Panc1 (cell line): ENCODE measurements around the gene NMRK1. TPM values are rescaled to one million over a fixed set of nuclear protein-coding genes. Genes with fewer than 3 reads are reported as not detected.

ENCODE experiments used
- ATAC-seq: fragments of 200-7000 bp; cut with Tn5 transposase; 2 replicates; pipeline ENCODE4 v1.9.1; 2020; ENCODE audit warnings: mild to moderate bottlenecking, moderate library complexity
- BruUV-seq: library from RNA; stranded (reverse); fragments of 400-500 nt; replicated peaks from 2 replicates; lab custom pipeline; 2021; lab: Mats Ljungman, UMichigan
- CTCF ChIA-PET: fragments of 300-600 bp; sonication (Branson Sonifier 250); formaldehyde crosslinking; loops from one replicate; lab custom pipeline; 2022; ENCODE audit warnings: antibody characterized with exemption; lab: Charles Lee
- POLR2A ChIA-PET: fragments of 300-600 bp; sonication (Branson Sonifier 250); formaldehyde crosslinking; loops from one replicate; lab custom pipeline; 2022; ENCODE audit warnings: antibody characterized with exemption; lab: Charles Lee
- DNase-seq: peaks from one replicate; pipeline ENCODE4 v3.0.0-alpha.2; 2010; ENCODE audit warnings: low read depth, low spot score
- H3K27ac ChIP-seq: 2 replicates; pipeline ENCODE4 v1.5.1; 2011; ENCODE audit warnings: mild to moderate bottlenecking, low read length, inconsistent platforms
- H3K27me3 ChIP-seq: fragments of 200-500 bp; sonication (Bioruptor generic); 2 replicates; pipeline ENCODE4 v1.6.0; 2014; ENCODE audit warnings: low read length, inconsistent platforms; ENCODE audit not compliant: control insufficient read depth, insufficient read depth
- H3K36me3 ChIP-seq: fragments of 200-500 bp; sonication (Bioruptor generic); 2 replicates; pipeline ENCODE4 v1.5.1; 2014; ENCODE audit warnings: inconsistent platforms, mild to moderate bottlenecking, low read length, moderate library complexity; ENCODE audit not compliant: control insufficient read depth, insufficient read depth
- H3K4me1 ChIP-seq: 2 replicates; pipeline ENCODE4 v1.5.1; 2011; ENCODE audit warnings: inconsistent platforms, mild to moderate bottlenecking, low read length, moderate library complexity; ENCODE audit not compliant: control insufficient read depth, insufficient read depth
- H3K4me3 ChIP-seq, 2 experiments: 2 replicates each; pipeline ENCODE4 v1.5.1; 2011 to 2012; ENCODE audit warnings: low read depth in 2 of 2, low read length in 2 of 2, mild to moderate bottlenecking in 2 of 2, inconsistent platforms in 1 of 2, moderate library complexity in 1 of 2
- H3K9me3 ChIP-seq: fragments of 200-500 bp; sonication (Bioruptor generic); 2 replicates; pipeline ENCODE4 v1.5.1; 2014; ENCODE audit warnings: low read depth, mild to moderate bottlenecking, inconsistent platforms, low read length, moderate library complexity; ENCODE audit not compliant: control insufficient read depth, insufficient read depth
- CTCF ChIP-seq: fragments of 450-650 bp; IDR thresholded peaks from 2 replicates; pipeline ENCODE4 v1.5.1; 2017; ENCODE audit warnings: mild to moderate bottlenecking
- POLR2AphosphoS5 ChIP-seq: IDR thresholded peaks from 2 replicates; pipeline ENCODE4 v1.6.1; 2012; ENCODE audit warnings: mild to moderate bottlenecking, low read depth, low read length, moderate library complexity
- REST ChIP-seq, 2 experiments: IDR thresholded peaks; 2 replicates each; pipeline ENCODE4 v1.6.1; 2011 to 2012; ENCODE audit warnings: low read depth in 2 of 2, control low read depth in 1 of 2, low read length in 1 of 2, mild to moderate bottlenecking in 1 of 2, moderate library complexity in 1 of 2; ENCODE audit not compliant: insufficient read depth in 1 of 2
- SIN3A ChIP-seq: IDR thresholded peaks from 2 replicates; pipeline ENCODE4 v1.6.1; 2012; ENCODE audit warnings: low read depth, mild to moderate bottlenecking, low read length, moderate library complexity, borderline replicate concordance; ENCODE audit not compliant: insufficient read depth
- TCF7L2 ChIP-seq: IDR thresholded peaks from 2 replicates; pipeline ENCODE4 v1.6.1; 2011; ENCODE audit warnings: mild to moderate bottlenecking, low read depth, low read length, inconsistent platforms
- in situ Hi-C: cut with HindIII; loops from 2 replicates; pipeline ENCODE4 v1.10.0; 2016; ENCODE audit warnings: low sequenced_read_pairs, low pct_unique_long_range_greater_than_20kb
- intact Hi-C: fragments of 100-400 bp; cut with micrococcal nuclease; formaldehyde crosslinking; loops from one replicate; pipeline ENCODE4 v1.10.0; 2022; ENCODE audit not compliant: unreplicated experiment
- total RNA-seq: library from RNA; stranded (reverse); gene quantifications from one replicate; pipeline ENCODE4 v1.2.1, GENCODE V29; 2021; ENCODE audit not compliant: unreplicated experiment

The NMRK1 gene
- total RNA-seq, 1 experiment from 2014 or later = 16.0 TPM

- intact Hi-C loops = no loop called here
- Histone ChIP-seq H3K4me1 (no peaks in the 10 kb centered on the region), H3K36me3 (no peaks in the 10 kb centered on the region), H3K27ac (no peak overlapping the region), H3K4me3 (no peak overlapping the region), H3K27me3 (no peaks in the 10 kb centered on the region), H3K9me3 (no peaks in the 10 kb centered on the region)
- ATAC-seq = no peak
- no TSS peak for BruUV-seq
- in situ Hi-C loops = no loop called here
- POLR2A ChIA-PET = no interaction called here
- DNase-seq = no peak
- TF ChIP-seq SIN3A = no peak
- TF ChIP-seq TCF7L2 = no peak
- TF ChIP-seq REST (IDR thresholded peaks at IDR 0.05; ENCODE audit: insufficient read depth in 1 of 2, low read depth in 2 of 2, low read length in 1 of 2) = no peak
- TF ChIP-seq CTCF = no peak
- no peak for TF ChIP-seq POLR2AphosphoS5
- CTCF ChIA-PET = no interaction called here
Measured at GRCh38 chr9:75051285-75051684, 36.7 kb downstream of the NMRK1 start.

GRCh38 chr9:75047506-75047905 lies 40.4 kb downstream of the NMRK1 start:
- ChIA-PET POLR2A (no interaction called here), CTCF (interaction anchor here (0.6 kb wide), 1 partner anchor 270 kb away, joined by 4 read pairs; no protein-coding TSS in a partner anchor)
- no TSS peak for BruUV-seq
- in situ Hi-C loops = no loop called here
- Histone ChIP-seq H3K4me3 (no peak overlapping the region), H3K9me3 (no peaks in the 10 kb centered on the region), H3K27ac (no peak overlapping the region), H3K4me1 (no peaks in the 10 kb centered on the region), H3K36me3 (no peaks in the 10 kb centered on the region), H3K27me3 (no peaks in the 10 kb centered on the region)
- intact Hi-C loops = no loop called here
- TF ChIP-seq POLR2AphosphoS5 = no peak
- TF ChIP-seq CTCF = no peak
- no peak for TF ChIP-seq SIN3A
- no peak for TF ChIP-seq REST (IDR thresholded peaks at IDR 0.05; ENCODE audit: insufficient read depth in 1 of 2, low read depth in 2 of 2, low read length in 1 of 2)
- TF ChIP-seq TCF7L2 = no peak
- ATAC-seq = no peak
- no peak for DNase-seq
